WI38 (cell line): Measurements from ENCODE around the gene ALDH1L2.

Experiments used
- H3K4me3 ChIP-seq: 2 replicates; pipeline ENCODE4 v1.5.1; 2011; ENCODE audit warnings: low read depth, mild to moderate bottlenecking, control low read depth, low read length
- TF ChIP-seq, protein P1 (sequence below): IDR thresholded peaks from 2 replicates; pipeline ENCODE4 v1.5.1; 2012; ENCODE audit warnings: low read depth, mild to moderate bottlenecking, control low read depth, low read length

The ALDH1L2 gene

DNA sequence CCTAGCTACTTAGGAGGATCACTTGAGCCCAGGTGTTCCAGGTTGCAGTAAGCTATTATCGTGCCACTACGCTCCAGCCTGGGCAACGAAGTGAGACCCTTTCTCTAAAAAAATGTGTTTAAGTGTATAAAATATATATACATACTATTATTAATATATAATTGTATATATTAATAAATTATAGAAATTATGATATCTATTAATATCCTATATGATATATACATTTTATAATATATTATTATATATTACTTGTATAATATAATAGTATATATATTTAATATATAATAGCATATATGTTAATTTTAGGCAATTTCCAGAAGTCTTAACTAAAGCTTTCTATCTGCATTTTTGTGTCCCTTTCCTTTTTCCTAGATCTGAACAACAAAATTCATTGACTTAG, 12.3 kb downstream of the ALDH1L2 start:
- TF ChIP-seq, protein P1, sequence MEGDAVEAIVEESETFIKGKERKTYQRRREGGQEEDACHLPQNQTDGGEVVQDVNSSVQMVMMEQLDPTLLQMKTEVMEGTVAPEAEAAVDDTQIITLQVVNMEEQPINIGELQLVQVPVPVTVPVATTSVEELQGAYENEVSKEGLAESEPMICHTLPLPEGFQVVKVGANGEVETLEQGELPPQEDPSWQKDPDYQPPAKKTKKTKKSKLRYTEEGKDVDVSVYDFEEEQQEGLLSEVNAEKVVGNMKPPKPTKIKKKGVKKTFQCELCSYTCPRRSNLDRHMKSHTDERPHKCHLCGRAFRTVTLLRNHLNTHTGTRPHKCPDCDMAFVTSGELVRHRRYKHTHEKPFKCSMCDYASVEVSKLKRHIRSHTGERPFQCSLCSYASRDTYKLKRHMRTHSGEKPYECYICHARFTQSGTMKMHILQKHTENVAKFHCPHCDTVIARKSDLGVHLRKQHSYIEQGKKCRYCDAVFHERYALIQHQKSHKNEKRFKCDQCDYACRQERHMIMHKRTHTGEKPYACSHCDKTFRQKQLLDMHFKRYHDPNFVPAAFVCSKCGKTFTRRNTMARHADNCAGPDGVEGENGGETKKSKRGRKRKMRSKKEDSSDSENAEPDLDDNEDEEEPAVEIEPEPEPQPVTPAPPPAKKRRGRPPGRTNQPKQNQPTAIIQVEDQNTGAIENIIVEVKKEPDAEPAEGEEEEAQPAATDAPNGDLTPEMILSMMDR: no peak
- no peak overlapping the region for H3K4me3 ChIP-seq

DNA sequence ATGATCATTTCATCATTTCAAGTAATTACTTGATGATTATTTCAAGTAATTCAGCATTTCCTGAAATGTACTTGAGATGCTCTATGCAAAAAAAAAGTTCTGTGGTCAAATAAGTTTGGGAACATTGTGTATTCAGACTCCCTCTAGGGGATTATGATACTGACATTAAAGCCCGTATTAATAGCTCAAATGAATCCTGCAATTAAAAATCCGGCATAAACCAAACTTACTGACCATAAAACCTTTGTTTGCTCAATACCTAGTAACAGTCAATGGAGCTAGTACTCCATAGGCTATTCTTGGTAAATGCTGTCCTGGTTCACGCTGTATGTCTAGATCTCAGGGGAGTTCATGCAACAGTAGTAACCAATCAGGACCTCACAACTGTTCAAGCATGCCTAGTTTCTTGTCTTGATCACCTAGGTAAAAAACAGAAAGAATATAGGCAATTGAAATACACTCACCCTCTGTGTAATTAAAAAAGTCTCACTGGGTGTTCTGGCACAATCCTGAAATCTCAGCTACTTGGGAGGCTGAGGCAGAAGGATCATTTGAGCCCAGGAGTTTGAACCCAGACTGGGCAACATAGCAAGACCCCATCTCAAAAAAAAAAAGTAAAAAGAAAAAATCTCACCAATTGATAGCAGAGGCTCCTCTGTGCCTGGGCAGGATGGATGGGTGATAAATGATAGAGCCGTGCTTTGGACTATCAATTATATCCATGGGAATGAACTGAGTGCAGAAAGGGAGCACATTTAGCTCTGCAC, 14.1 kb downstream of the ALDH1L2 start:
- TF ChIP-seq, protein P1: no peak

DNA sequence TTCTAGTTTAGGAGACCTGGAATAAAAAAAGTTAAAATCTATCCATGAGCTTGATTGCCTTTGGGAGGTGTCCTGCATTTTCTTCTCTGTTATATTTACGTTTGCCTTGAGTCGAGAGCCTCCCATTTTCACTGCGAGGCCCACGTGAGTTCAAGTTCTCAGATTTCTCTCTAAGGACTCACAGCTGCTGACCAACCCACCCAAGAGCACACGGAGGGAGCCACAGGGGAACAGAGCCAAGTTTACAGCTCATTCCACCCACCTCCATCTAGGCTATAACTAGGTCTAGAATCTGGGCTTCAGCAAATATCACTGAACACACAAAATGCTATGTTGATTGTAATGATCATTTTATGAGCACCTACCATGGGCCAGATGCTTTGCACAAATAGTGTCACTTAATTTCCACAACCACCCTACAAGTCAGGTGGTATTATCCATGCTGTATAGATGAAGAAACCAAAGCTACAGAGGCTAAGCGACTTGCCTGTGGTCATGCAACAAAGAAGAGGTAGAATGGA, 16.7 kb downstream of the ALDH1L2 start:
- TF ChIP-seq, protein P1: no peak
- no peak overlapping the region for H3K4me3 ChIP-seq

More for the DNA sequence above, 14.1 kb downstream of the ALDH1L2 start:
- H3K4me3 ChIP-seq: no peak overlapping the region

DNA sequence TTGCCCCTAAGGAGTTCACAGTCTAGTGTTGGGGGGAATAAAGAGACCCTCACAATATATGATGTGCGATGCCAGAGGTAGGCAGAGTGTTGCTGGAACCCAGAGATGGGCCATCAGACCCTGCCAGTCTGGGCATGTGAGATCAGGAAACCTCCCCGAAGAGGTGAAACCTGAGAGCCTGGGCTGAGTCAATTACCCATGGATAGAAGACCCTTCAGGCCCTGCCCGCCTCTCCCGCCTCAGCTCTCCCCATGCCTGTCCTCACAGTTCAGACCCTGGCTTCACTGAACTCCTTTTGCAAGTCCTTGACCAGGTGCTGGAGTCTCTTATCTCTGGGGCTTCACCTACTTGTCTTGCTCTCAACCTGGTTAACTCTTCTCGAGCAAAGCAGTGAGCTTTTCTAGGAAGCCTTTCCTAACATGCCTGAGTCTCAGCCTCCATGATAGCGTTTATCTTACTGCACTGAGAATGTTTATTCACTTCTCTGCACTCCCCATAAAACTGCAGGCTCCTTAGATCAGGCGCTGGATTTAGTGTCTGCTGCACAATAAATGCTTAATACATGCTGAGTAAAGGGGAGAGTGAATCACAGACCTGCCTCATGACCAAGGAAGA, 19.6 kb downstream of the ALDH1L2 start:
- TF ChIP-seq, protein P1: no peak
- no peak overlapping the region for H3K4me3 ChIP-seq

DNA sequence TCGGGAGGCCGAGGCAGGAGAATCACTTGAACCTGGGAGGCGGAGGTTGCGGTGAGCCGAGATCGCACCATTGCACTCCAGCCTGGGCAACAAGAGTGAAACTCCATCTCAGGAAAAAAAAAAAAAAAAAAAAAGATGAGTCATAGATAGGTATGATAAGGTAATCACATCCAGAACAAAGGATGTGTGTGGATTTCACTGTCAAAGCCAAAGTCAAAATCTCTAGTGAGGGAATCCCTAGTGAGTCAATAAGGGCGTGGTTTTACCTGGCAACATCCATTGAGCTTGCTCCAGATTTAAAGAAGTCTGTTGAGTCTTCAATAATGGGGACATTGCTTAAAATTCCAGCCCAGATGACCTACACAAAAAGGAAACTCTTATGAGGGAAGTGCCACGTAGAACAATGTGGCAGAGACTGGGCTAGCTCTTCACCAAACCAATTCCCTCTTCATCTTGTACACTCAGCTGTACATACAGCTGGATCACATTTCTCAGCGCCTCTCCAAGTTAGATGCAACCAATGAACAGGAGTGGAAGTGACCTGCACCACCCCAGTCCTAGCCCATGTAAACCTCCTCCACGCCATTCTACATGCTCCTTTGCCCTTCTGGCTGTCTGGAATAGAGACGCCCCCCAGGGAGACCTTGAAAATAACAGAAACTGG, 23.4 kb downstream of the ALDH1L2 start:
- TF ChIP-seq, protein P1: no peak
- H3K4me3 ChIP-seq: no peak overlapping the region

DNA sequence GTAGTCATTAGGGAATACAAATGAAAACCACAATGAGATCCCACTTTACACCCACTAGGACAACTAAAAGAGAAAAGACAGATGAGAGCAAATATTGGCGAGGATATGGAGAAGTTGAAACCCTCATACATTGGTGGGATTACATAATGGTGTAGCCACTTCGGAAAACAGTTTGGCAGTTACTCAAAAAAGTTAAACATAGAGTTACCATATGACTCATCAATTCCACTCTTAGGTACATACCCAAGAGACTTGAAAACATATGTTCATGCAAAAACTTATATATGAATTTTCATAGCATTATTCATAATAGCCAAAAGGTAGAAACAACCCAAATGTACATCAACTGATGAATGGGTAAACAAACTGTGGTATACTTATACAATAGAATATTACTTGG, 27.1 kb downstream of the ALDH1L2 start:
- TF ChIP-seq, protein P1: no peak
- no peak overlapping the region for H3K4me3 ChIP-seq

DNA sequence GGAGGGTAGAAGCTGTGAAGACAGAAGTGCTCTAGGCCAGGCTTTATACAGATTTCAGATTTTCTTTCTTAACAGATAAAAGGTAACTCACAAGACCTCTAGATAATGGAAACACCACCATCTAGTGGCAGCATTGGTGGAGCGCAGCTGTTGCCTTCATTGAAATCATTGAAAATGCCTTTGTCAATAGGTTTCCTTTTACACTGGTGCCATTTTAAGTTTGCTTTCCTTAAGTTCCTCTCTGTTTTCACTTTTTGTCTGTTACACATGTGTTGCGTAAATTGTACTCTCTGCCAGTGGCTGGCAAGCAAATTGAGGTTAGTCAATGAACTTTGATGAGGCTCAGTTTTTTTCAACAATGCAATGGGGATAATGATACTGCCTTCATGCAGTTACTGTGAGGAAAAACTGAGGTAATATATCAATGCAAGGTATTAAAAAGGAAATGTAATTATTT, 31.1 kb downstream of the ALDH1L2 start:
- TF ChIP-seq, protein P1: peak; percentile 80
- H3K4me3 ChIP-seq: no peak overlapping the region
